BE2C (cell line): ENCODE results near the gene PRIMPOL.
"Not testable (repeated sequence)": the region's sequence is repeated elsewhere in the genome, so short reads cannot be mapped to it uniquely, and the experiment has no call there.

ENCODE experiments used
- DNase-seq: peaks from one replicate; pipeline ENCODE4 v3.0.0-alpha.2; 2020
- H3K27me3 ChIP-seq: fragments of 250-450 bp; sonication (Bioruptor Pico); 2 replicates; pipeline ENCODE4 v1.5.1; 2020; ENCODE audit warnings: mild to moderate bottlenecking
- H3K36me3 ChIP-seq: fragments of 250-450 bp; sonication (Bioruptor Pico); 2 replicates; pipeline ENCODE4 v1.5.1; 2020; ENCODE audit warnings: mild to moderate bottlenecking
- H3K4me1 ChIP-seq: fragments of 250-450 bp; sonication (Bioruptor Pico); 2 replicates; pipeline ENCODE4 v1.5.1; 2020
- H3K4me3 ChIP-seq: 2 replicates; pipeline ENCODE4 v1.5.1; 2011; ENCODE audit warnings: low read depth, low read length
- H3K9me3 ChIP-seq: fragments of 250-450 bp; sonication (Bioruptor Pico); 2 replicates; pipeline ENCODE4 v1.5.1; 2020
- CTCF ChIP-seq: IDR thresholded peaks from 2 replicates; pipeline ENCODE4 v1.5.1; 2012; ENCODE audit warnings: mild to moderate bottlenecking, low read depth, low read length

Gene PRIMPOL

GRCh38 chr4:184740980-184741391, 91.4 kb downstream of the PRIMPOL start:
- H3K4me1 ChIP-seq = no peaks in the 10 kb centered on the region
- no peaks in the 10 kb centered on the region for H3K36me3 ChIP-seq
- no peak overlapping the region for H3K4me3 ChIP-seq
- no peak for TF ChIP-seq CTCF
- H3K27me3 ChIP-seq = no peaks in the 10 kb centered on the region
- peaks cover 3% of the 10 kb centered on the region; the same call in 1 of the 2 replicates for H3K9me3 ChIP-seq
- DNase-seq = no peak

GRCh38 chr4:184741651-184742050, 92.1 kb downstream of the PRIMPOL start:
- H3K4me3 ChIP-seq, H3K4me1 ChIP-seq, H3K27me3 ChIP-seq: not testable (repeated sequence)

GRCh38 chr4:184743650-184744049, 94.1 kb downstream of the PRIMPOL start:
- TF ChIP-seq CTCF = no peak
- no peak overlapping the region for H3K4me3 ChIP-seq
- H3K27me3 ChIP-seq = no peaks in the 10 kb centered on the region
- H3K36me3 ChIP-seq = no peaks in the 10 kb centered on the region
- H3K4me1 ChIP-seq = no peaks in the 10 kb centered on the region
- no peak for DNase-seq
- H3K9me3 ChIP-seq = peaks cover 3% of the 10 kb centered on the region; the same call in 1 of the 2 replicates

More at GRCh38 chr4:184741651-184742050, 92.1 kb downstream of the PRIMPOL start:
- not testable (repeated sequence) for H3K36me3 ChIP-seq, DNase-seq, H3K9me3 ChIP-seq

- Histone ChIP-seq H3K9me3 (peaks cover 3% of the 10 kb centered on the region; the same call in 1 of the 2 replicates), H3K4me1 (no peaks in the 10 kb centered on the region), H3K27me3 (no peaks in the 10 kb centered on the region), H3K36me3 (no peaks in the 10 kb centered on the region), H3K4me3 (no peak overlapping the region)
- no peak for DNase-seq
- TF ChIP-seq CTCF = no peak
These were observed 94.7 kb downstream of the PRIMPOL start for GRCh38 chr4:184744236-184744635.
